Skin epidermis (tissue), 12 donors: ENCODE results near the gene SLC24A3.
"Not testable (repeated sequence)": the region's sequence is repeated elsewhere in the genome, so short reads cannot be mapped to it uniquely, and the experiment has no call there.

Experiments used
- H3K27ac ChIP-seq, 21 experiments: fragments of 200-600 bp; sonication (generic) in 11 of 21; one replicate each; pipeline ENCODE4 v1.5.0; 2020; ENCODE audit warnings: mild to moderate bottlenecking in 3 of 21, inconsistent platforms in 2 of 21, moderate library complexity in 2 of 21
- H3K4me3 ChIP-seq, 7 experiments: fragments of 200-600 bp; sonication (generic) in 2 of 7; one replicate each; pipeline ENCODE4 v1.5.0; 2020; ENCODE audit warnings: inconsistent platforms in 2 of 7, mild to moderate bottlenecking in 2 of 7, moderate library complexity in 1 of 7

The SLC24A3 gene

DNA sequence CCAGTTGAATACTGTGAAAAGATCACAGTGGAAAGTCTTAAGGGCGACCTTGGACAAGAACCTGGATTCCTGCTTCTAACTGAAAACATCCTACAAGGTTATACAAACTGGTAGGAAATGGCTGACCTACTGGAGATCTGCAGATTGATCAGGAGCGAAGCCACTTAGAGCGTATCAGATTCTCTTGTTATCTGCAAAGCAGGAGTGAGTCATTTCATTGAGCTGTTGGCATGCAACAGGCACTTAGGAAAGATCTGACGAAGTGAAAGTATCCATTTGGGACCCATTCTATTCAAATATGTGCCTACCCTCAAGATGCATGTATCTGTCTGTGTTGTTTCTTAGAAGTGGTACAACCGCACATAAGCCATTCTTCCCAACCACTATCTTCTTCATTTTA, 414.5 kb downstream of the SLC24A3 start:
- Histone ChIP-seq H3K4me3 (no peak overlapping the region), H3K27ac (no peak overlapping the region)

GRCh38 chr20:19628570-19629134, 416.2 kb downstream of the SLC24A3 start:
- H3K27ac ChIP-seq, result no peak overlapping the region

DNA sequence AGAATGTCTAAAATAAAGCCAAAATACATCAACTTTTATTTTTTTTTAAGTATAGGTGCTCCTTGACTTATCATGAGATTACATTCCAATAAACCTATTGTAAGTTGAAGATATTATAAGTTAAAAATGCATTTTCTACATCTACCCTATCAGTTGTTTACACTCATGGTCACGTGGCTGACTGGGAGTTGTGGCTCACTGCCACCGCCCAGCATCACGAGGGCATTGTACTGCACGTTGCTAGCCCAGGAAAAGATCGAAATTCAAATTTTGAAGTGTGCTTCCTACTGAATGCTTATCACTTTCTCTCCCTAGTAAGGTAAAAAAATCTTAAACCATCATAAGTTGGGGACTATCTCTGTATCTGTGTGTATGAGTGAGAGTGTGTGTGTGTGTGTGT, 419.0 kb downstream of the SLC24A3 start:
- no peak overlapping the region for H3K27ac ChIP-seq
- H3K4me3 ChIP-seq, result no peak overlapping the region

More at GRCh38 chr20:19628570-19629134, 416.2 kb downstream of the SLC24A3 start:
- H3K4me3 ChIP-seq, result no peak overlapping the region

DNA sequence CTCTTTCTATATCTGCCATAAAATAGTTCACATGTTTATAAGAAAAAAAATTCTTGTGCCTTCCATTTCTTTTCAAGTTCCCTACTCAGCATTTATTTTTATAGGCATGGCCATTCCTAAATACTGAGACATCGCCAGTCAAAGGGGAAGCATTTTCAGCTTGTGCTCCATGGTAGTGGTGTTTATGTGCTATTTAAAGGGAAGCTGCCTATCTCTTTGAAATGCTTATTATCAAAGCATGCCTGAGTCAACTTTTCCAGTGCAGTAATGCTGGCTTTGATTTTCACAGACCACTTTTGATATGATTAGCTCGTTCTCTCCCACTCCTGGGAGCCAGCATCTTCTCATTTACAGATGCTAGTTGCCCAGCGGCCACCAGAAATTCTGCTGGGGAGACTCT, 421.5 kb downstream of the SLC24A3 start:
- Histone ChIP-seq H3K27ac (no peak overlapping the region), H3K4me3 (no peak overlapping the region)

DNA sequence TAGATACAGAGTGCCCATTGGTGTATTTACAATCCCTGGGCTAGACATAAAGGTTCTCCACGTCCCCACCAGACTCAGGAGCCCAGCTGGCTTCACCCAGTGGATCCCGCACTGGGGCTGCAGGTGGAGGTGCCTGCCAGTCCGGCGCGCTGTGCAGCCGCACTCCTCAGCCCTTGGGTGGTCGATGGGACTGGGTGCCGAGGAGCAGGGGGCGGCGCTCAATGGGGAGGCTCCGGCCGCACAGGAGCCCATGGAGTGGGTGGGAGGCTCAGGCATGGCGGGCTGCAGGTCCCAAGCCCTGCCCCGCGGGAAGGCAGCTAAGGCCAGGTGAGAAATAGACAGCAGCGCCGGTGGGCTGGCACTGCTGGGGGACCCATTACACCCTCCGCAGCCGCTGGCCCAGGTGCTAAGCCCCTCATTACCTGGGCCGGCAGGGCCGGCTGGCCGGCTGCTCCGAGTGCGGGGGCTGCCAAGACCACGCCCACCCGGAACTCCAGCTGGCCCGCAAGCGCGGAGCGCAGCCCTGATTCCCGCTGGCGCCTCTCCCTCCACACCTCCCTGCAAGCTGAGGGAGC, 427.1 kb downstream of the SLC24A3 start:
- H3K4me3 ChIP-seq, H3K27ac ChIP-seq: not testable (repeated sequence)

- Histone ChIP-seq H3K27ac (no peak overlapping the region), H3K4me3 (no peak overlapping the region)
Observed at GRCh38 chr20:19642860-19643259, 430.4 kb downstream of the SLC24A3 start.

GRCh38 chr20:19644085-19644484, 431.6 kb downstream of the SLC24A3 start:
- no peak overlapping the region for H3K27ac ChIP-seq

DNA sequence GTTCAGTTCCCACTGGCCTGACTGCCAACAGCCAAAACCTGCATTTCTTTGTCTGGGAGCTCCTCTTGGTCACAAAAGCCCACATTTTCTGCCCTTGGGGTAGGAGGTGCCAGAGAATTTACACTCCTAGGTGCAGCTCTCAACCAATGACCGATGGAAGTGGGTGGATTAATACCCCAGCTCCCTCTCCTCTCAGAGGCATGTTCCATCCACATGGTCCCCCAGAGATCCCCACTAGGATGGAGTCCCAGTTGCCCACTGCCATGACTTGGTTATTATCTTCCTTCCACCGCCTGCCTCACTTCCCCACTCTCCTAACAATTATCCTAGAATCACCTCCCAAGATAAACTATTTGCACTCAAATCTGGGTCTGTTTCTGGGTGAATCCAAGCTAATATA, 434.5 kb downstream of the SLC24A3 start:
- Histone ChIP-seq H3K4me3 (no peak overlapping the region), H3K27ac (no peak overlapping the region)

More at GRCh38 chr20:19644085-19644484, 431.6 kb downstream of the SLC24A3 start:
- H3K4me3 ChIP-seq, result no peak overlapping the region

- Histone ChIP-seq H3K27ac (no peak overlapping the region), H3K4me3 (no peak overlapping the region)
Observed at GRCh38 chr20:19648024-19648423, 435.6 kb downstream of the SLC24A3 start.

DNA sequence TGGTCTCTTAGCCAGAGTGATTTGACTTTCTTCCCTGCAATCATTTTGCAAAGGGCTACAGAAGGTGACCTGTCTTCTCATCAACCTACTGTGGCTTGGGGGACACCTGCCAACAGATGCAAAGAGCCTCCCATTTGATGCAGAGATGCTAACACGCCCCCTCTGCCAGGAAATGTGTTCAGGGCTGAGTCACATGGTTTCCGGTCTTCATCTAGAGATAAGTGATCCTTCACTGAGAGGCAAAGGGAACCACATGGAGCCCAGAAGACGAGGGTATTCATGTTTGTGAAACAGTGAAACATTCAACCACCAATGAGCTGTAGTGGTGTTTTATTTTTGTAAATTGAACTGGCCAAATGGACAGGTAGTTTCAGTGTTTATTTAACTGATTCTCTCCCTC, 436.6 kb downstream of the SLC24A3 start:
- Histone ChIP-seq H3K27ac (no peak overlapping the region), H3K4me3 (no peak overlapping the region)

DNA sequence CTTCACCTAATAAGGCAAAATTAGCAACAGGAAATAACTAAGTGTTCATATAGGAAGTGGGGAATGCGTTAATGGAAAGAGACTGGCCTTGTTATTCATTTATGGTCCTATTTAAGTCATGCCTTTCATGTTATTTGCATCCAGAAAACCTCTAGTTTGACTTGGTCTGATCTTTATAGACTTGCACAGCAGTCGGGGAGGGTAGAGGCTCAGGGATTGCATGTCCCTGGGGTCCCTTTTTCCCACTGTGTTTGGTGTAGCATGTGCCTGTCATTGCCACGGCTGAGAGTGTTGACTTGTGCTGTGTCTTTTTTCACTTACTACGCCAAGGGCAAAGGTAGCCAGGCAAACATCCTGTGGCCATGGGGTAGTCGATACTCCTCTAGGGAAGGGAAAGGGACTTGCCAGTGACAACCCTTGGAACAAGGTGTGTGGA, 440.2 kb downstream of the SLC24A3 start:
- H3K4me3 ChIP-seq, result no peak overlapping the region
- no peak overlapping the region for H3K27ac ChIP-seq

GRCh38 chr20:19653327-19653726, 440.9 kb downstream of the SLC24A3 start:
- Histone ChIP-seq H3K27ac (no peak overlapping the region), H3K4me3 (no peak overlapping the region)

DNA sequence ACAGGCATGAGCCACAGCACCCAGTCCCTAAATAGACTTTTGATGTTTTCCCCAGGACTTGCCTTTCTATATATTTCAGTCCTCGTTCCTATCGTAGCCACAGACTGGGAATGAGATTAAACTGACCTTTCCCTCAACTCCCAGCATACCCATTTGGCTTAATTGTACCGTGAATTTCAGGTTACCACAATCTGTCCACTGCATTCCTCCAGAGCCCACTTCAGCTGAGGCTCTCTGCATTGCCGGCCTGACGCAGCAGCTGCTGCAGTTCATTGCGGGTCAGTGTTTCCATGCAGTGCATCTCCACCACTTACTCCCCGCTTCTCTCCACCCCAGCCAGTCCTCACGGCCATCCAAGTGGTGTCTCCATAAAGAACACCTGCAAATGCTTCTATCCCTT, 442.5 kb downstream of the SLC24A3 start:
- no peak overlapping the region for H3K4me3 ChIP-seq
- H3K27ac ChIP-seq, result no peak overlapping the region

DNA sequence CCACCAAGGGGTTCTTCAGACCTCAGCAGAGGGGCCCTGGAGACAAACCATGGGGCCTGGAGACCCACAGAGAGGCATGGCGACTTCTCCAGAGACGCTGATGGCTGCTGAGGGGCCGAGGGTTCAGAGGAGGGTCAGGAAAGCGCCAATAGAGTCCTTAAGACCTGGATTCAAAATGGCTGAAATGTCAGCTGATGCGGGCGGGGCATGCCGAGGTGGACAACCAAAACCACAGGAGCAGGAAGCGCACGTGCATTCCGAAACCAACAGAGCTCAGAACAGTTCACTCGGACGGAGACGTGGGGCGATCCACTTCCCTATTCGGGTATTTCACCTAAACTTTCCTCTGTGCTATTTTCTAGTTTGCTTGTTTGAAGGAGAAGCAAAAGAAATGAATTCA, 445.7 kb downstream of the SLC24A3 start:
- Histone ChIP-seq H3K27ac (no peak overlapping the region), H3K4me3 (no peak overlapping the region)

DNA sequence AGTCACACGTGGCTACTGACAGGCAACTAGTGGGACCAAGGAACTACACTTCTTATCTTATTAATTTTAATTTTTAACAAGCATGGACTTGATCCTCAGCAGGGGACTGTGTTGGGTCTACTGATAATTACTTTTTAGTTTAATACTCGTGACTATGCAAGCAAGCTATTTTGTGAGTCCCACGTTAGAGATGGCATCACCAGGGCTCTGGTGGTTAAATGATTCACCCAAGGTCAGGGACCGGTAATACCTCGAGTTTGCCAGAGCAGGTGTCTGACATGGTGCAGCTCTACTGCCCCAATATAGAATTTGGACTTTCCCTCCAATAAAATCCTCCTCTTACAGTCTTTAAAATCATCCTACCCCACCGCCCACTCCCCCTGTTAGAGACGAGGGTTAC, 447.0 kb downstream of the SLC24A3 start:
- Histone ChIP-seq H3K27ac (no peak overlapping the region), H3K4me3 (no peak overlapping the region)

DNA sequence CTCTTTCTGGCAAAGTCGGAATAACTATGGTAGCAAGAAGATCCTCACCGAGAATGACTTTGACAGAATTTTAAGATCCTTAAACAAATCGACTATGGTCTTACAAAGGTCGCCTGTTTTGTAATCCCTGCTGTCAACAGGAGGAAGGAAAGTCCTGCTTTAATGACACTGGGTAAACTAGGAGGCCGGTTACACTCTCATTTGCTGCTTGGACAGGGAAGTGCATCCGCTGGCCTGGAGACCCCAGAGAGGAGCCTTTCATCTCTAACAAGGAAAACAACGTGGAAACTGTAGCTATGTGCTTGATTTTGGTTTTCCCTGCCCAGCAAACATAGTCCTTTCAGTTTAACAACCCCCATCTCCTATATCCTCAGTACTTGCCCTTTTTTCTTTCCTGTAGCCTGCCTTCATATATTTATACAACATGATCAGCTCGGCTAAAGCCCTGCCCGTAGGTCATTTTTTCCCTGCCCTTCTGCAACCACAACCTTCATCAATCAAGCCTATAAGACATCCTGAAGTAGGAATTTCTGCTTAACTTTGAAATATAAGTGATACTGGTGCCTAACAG, 448.5 kb downstream of the SLC24A3 start:
- Histone ChIP-seq H3K4me3 (no peak overlapping the region), H3K27ac (no peak overlapping the region)

- Histone ChIP-seq H3K27ac (no peak overlapping the region), H3K4me3 (no peak overlapping the region)
Observed at GRCh38 chr20:19661717-19662636, 449.5 kb downstream of the SLC24A3 start.

GRCh38 chr20:19662637-19662995, 450.2 kb downstream of the SLC24A3 start:
- H3K4me3 ChIP-seq, result no peak overlapping the region
- H3K27ac ChIP-seq, result no peak overlapping the region

DNA sequence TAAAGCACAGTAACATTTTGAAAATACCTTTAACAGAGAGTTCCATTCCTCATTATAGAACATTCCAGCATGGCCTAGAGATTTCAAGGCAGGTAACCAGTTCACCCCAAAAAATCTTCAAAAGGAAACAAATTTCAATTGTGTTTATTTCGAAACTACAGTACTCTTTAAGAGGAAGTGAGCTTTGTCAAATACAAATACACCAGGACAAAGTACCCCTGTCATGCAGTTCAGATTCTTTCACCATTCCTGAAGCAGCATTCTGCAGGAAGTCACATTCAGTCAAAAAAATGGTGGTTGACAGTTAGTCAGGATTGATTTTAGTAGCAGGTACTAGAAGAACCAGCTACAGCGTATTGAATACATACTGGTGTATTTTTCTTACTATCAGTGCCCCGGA, 456.0 kb downstream of the SLC24A3 start:
- Histone ChIP-seq H3K4me3 (no peak overlapping the region), H3K27ac (no peak overlapping the region)

- H3K27ac ChIP-seq, result no peak overlapping the region
- no peak overlapping the region for H3K4me3 ChIP-seq
Observed at GRCh38 chr20:19670829-19671228, 458.4 kb downstream of the SLC24A3 start.

GRCh38 chr20:19671374-19671773, 458.9 kb downstream of the SLC24A3 start:
- no peak overlapping the region for H3K27ac ChIP-seq
- no peak overlapping the region for H3K4me3 ChIP-seq
